PC-3 (cell line): ENCODE data around the gene TSBP1.

Experiments
- EZH2 ChIP-seq: fragments of 300-600 bp; sonication (generic); IDR thresholded peaks from one replicate; pipeline ENCODE4 v1.6.1; 2017; ENCODE audit warnings: antibody characterized with exemption, mild to moderate bottlenecking, low read length; ENCODE audit not compliant: unreplicated experiment
- EZH2phosphoT487 ChIP-seq: fragments of 300-600 bp; sonication (generic); IDR thresholded peaks from 2 replicates; pipeline ENCODE4 v1.6.1; 2018; ENCODE audit warnings: mild to moderate bottlenecking, antibody characterized with exemption, low read length, borderline replicate concordance
- TF ChIP-seq, protein P1 (sequence below): fragments of 300-600 bp; sonication (generic); conservative IDR thresholded peaks from 2 replicates; pipeline ENCODE4 v1.5.1; 2017; ENCODE audit warnings: antibody characterized with exemption, low read depth, mild to moderate bottlenecking, low read length

DNA sequence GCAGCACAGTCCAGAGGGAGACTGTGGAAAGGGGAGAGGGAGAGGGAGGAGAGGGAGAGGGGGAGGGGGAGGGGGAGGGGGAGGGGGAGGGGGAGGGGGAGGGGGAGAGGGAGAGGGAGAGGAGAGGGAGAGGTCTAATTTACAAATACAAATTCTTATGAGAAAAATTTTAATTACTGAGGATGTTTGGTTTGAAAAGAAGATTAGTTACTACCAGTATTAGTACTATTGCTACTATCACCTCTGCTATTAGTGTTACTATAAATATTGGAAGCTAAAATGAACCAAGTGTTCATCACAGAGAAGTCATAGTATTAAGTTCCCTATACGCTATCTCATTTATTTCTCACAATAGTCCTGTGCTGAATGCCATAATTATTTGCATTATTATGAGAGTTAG, 14.3 kb upstream of the TSBP1 start:
- TF ChIP-seq, protein P1, sequence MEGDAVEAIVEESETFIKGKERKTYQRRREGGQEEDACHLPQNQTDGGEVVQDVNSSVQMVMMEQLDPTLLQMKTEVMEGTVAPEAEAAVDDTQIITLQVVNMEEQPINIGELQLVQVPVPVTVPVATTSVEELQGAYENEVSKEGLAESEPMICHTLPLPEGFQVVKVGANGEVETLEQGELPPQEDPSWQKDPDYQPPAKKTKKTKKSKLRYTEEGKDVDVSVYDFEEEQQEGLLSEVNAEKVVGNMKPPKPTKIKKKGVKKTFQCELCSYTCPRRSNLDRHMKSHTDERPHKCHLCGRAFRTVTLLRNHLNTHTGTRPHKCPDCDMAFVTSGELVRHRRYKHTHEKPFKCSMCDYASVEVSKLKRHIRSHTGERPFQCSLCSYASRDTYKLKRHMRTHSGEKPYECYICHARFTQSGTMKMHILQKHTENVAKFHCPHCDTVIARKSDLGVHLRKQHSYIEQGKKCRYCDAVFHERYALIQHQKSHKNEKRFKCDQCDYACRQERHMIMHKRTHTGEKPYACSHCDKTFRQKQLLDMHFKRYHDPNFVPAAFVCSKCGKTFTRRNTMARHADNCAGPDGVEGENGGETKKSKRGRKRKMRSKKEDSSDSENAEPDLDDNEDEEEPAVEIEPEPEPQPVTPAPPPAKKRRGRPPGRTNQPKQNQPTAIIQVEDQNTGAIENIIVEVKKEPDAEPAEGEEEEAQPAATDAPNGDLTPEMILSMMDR: no peak
- no peak for TF ChIP-seq EZH2
- no peak for TF ChIP-seq EZH2phosphoT487
